Uterus (tissue), 4 donors: ENCODE measurements around the gene GRK5. TPM values are rescaled to one million over a fixed set of nuclear protein-coding genes. Genes with fewer than 3 reads are reported as not detected.

Experiments
- DNase-seq, 2 donors: peaks; one replicate each; pipeline ENCODE4 v3.0.0-alpha.2; 2019 to 2020
- H3K27ac ChIP-seq, 2 donors: fragments of 200-600 bp; sonication (generic); 1 replicate in 1 of 2; 2 replicates in 1 of 2; pipeline ENCODE4 v1.5.1; 2016 to 2018
- H3K27me3 ChIP-seq, 2 donors: fragments of 200-600 bp; sonication (generic); one replicate each; pipeline ENCODE4 v1.5.1; 2018 to 2019; ENCODE audit warnings: control low read depth in 1 of 2
- H3K36me3 ChIP-seq, 2 donors: fragments of 200-600 bp; sonication (generic); one replicate each; pipeline ENCODE4 v1.5.1; 2019; ENCODE audit warnings: control low read depth in 1 of 2
- H3K4me1 ChIP-seq, 2 donors: fragments of 200-600 bp; sonication (generic); one replicate each; pipeline ENCODE4 v1.5.1; 2018 to 2019; ENCODE audit warnings: control low read depth in 1 of 2
- H3K4me3 ChIP-seq, 2 donors: fragments of 200-600 bp; sonication (generic); 1 replicate in 1 of 2; 2 replicates in 1 of 2; pipeline ENCODE4 v1.5.1; 2018 to 2019; ENCODE audit warnings: mild to moderate bottlenecking in 1 of 2
- H3K9me3 ChIP-seq, 2 donors: fragments of 200-600 bp; sonication (generic); one replicate each; pipeline ENCODE4 v1.5.1; 2019; ENCODE audit warnings: control low read depth in 1 of 2
- CTCF ChIP-seq, 4 experiments: fragments of 200-600 bp in 2 of 4; fragments of 450-650 bp in 2 of 4; sonication (generic) in 2 of 4; IDR thresholded peaks; one replicate each; pipeline ENCODE4 v1.5.1; 2016 to 2019; ENCODE audit warnings: antibody characterized with exemption in 4 of 4, mild to moderate bottlenecking in 2 of 4, moderate library complexity in 1 of 4
- POLR2A ChIP-seq, 2 donors: fragments of 450-650 bp; IDR thresholded peaks; one replicate each; pipeline ENCODE4 v1.6.1; 2016; ENCODE audit warnings: antibody characterized with exemption in 2 of 2, mild to moderate bottlenecking in 1 of 2, moderate library complexity in 1 of 2
- intact Hi-C: fragments of 100-400 bp; cut with DNase I; formaldehyde crosslinking; loops from one replicate; pipeline ENCODE4 v1.15.1; 2023; ENCODE audit warnings: low total_unique reads
- total RNA-seq, 4 donors: library from RNA; depleted of rRNA in 3 of 4; stranded (reverse); fragments of >200 nt in 3 of 4; gene quantifications; one replicate each; pipeline versions ENCODE4 v1.1.0 to v1.2.4, GENCODE V29; 2014 to 2023
- donor health status: DM: yes; HTN: yes; CAD: no.

Gene GRK5
- total RNA-seq, 4 donors from 2014 or later, result 11.6 to 34.6 (median 14.1) TPM

- Histone ChIP-seq H3K27me3 (no peaks in the 10 kb centered on the region), H3K36me3 (no peaks in the 10 kb centered on the region), H3K4me1 (peaks cover 0 to 5% of the 10 kb centered on the region in 2 donors), H3K9me3 (no peaks in the 10 kb centered on the region), H3K4me3 (no peak overlapping the region), H3K27ac (peak overlapping the region; percentile 31 to 67)
- intact Hi-C loops, result no loop called here
- no peak for DNase-seq
- TF ChIP-seq POLR2A (IDR thresholded peaks at IDR 0.05) (peak in 1 of 2 donors; percentile 15), CTCF (IDR thresholded peaks at IDR 0.05) (no peak)
Observed at GRCh38 chr10:119395280-119396007, 188.1 kb downstream of the GRK5 start.

- no peak for DNase-seq
- H3K9me3 ChIP-seq, result no peaks in the 10 kb centered on the region
- TF ChIP-seq CTCF (IDR thresholded peaks at IDR 0.05), result no peak
- TF ChIP-seq POLR2A (IDR thresholded peaks at IDR 0.05), result no peak
- peaks cover 0 to 5% of the 10 kb centered on the region in 2 donors for H3K4me1 ChIP-seq
- peak overlapping the region; percentile 31 to 67 for H3K27ac ChIP-seq
- H3K4me3 ChIP-seq, result no peak overlapping the region
- no peaks in the 10 kb centered on the region for H3K27me3 ChIP-seq
- H3K36me3 ChIP-seq, result no peaks in the 10 kb centered on the region
- intact Hi-C loops, result no loop called here
Observed at GRCh38 chr10:119396008-119396708, 188.8 kb downstream of the GRK5 start.

GRCh38 chr10:119396709-119397071, 189.3 kb downstream of the GRK5 start:
- Histone ChIP-seq H3K4me3 (no peak overlapping the region), H3K4me1 (peaks cover 0 to 3% of the 10 kb centered on the region in 2 donors), H3K27me3 (no peaks in the 10 kb centered on the region), H3K36me3 (no peaks in the 10 kb centered on the region), H3K9me3 (no peaks in the 10 kb centered on the region), H3K27ac (peak overlapping the region in 1 of 2 donors; percentile 67)
- intact Hi-C loops, result no loop called here
- no peak for DNase-seq
- TF ChIP-seq CTCF (IDR thresholded peaks at IDR 0.05) (no peak), POLR2A (IDR thresholded peaks at IDR 0.05) (no peak)

GRCh38 chr10:119397416-119397815, 190.0 kb downstream of the GRK5 start:
- no peak for TF ChIP-seq POLR2A (IDR thresholded peaks at IDR 0.05)
- no peak for TF ChIP-seq CTCF (IDR thresholded peaks at IDR 0.05)
- no peak for DNase-seq
- Histone ChIP-seq H3K36me3 (no peaks in the 10 kb centered on the region), H3K27me3 (no peaks in the 10 kb centered on the region), H3K27ac (no peak overlapping the region), H3K4me3 (no peak overlapping the region), H3K9me3 (no peaks in the 10 kb centered on the region), H3K4me1 (peaks cover 0 to 3% of the 10 kb centered on the region in 2 donors)
- intact Hi-C loops, result no loop called here

GRCh38 chr10:119398996-119399395, 191.6 kb downstream of the GRK5 start:
- Histone ChIP-seq H3K4me1 (peaks cover 0 to 3% of the 10 kb centered on the region in 2 donors), H3K4me3 (no peak overlapping the region), H3K27me3 (no peaks in the 10 kb centered on the region), H3K27ac (no peak overlapping the region), H3K9me3 (no peaks in the 10 kb centered on the region), H3K36me3 (no peaks in the 10 kb centered on the region)
- TF ChIP-seq POLR2A (IDR thresholded peaks at IDR 0.05) (no peak), CTCF (IDR thresholded peaks at IDR 0.05) (no peak)
- no peak for DNase-seq
- intact Hi-C loops, result no loop called here
